GM19193 (cell line): ENCODE data around the gene AGR2.

ENCODE experiments used
- POLR2A ChIP-seq: IDR thresholded peaks from 4 replicates; pipeline ENCODE4 v1.6.1; 2011; ENCODE audit not compliant: insufficient read depth, insufficient read length; ENCODE audit errors: extremely low read depth

AGR2 gene

GRCh38 chr7:16758036-16758435, 46.8 kb downstream of the AGR2 start:
- TF ChIP-seq POLR2A = no peak

DNA sequence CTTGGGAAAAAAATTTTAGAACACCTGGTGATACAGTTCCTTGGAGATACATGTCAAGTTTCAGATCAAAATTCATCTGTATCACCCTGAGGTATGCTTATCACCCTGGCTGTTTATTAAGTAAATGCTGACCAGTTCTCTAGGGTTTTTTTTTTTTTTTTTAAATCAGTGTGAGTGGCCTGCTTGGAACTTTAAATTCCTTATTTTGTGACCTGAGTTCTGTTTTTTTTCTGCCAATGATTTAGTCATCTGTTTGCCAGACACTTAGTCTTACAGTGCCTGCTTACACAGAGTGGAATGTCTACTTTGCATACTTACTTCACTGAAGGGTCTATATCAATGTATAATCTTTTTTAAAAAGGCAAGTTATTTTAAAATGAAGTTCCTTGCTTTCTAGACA, 49.4 kb downstream of the AGR2 start:
- TF ChIP-seq POLR2A = no peak

DNA sequence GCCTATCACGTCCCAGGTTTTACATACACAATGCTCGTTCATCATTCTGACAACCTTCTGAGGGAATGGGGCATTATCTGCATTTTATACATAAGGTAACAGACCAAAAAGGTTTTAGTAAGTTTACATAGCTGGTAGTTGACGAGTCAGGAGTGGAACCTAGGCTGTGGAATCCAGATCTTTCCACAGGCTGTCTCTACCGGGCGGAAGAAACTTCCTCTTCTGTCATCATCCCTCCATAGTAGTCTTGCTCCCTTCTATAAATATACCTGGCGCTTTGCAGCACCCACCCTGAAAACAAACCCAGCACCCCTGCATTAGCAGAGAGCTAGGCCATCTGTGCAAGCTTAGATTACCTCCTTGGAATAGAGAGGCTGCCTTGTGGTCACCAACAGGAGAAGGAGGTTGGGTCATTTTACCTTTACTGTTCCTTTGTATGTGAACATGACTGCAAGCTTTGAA, 49.9 kb downstream of the AGR2 start:
- no peak for TF ChIP-seq POLR2A

DNA sequence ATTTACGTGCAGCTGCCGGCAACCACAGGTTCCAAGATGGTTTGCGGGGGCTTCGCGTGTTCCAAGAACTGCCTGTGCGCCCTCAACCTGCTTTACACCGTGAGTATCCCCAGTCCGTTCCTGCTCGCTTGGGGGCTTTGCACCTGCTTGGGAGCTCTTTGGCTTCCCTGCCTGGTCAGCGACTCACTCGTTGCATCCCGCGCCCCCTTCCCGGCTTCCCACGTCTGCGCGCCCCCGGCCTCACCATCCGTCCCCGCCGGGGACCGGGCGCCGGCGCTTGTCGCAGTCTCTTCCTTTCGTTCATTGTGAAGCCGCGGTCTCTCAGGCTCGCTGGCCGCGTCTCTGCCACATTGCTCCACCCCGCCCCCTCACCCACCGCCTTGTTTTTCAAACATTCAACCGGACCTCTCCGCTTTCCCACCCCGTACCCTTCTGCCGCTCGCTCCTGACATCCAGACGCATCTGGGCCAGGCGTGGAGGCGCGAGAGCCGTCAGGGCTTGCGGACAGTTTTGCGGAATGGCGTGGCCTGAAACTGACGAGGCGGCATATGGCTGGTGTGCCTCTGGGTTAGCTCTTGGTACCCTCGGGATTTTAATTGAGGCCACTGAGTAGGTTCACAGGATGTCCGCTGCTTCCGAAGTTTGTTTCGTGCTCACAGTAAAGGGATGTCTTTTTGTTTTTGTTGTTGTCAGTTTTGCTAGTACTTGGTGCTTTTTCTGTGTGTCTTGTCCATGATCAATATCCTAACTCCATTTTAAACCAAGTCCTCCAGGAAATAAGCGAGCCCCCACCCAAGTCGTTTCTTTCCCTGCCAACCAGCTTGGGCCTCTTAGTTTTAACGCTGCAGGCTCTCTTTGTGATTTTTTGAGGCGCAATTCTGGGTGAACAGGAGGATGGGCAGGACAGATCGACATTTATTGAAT, 50.6 kb downstream of the AGR2 start:
- TF ChIP-seq POLR2A = no peak

- no peak for TF ChIP-seq POLR2A
These were observed 51.5 kb downstream of the AGR2 start, which contains the start of gene TSPAN13 for GRCh38 chr7:16753102-16753931. TSPAN13 (plus strand) TSS chr7:16753755; CDS start chr7:16753968, 213 bp downstream.

DNA sequence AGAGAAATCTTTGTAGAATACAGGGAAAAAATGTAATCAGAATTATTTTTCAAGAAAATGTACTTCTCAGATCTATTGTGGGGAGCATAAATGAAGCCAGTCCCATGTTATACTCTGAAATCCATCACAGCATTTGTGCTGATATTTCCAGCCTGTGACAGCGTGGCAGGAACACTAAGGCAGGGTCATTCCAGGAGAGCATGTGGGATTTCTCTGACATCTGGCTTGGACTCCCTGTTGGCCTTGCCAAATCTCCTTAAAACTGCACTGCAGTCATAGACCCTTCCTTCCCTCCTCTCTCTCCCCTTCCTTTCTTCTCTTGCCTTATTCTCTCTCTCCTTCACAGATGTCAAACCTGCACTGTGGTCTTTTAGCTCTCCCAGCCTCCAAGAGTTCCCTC, 57.7 kb downstream of the AGR2 start:
- TF ChIP-seq POLR2A = no peak

DNA sequence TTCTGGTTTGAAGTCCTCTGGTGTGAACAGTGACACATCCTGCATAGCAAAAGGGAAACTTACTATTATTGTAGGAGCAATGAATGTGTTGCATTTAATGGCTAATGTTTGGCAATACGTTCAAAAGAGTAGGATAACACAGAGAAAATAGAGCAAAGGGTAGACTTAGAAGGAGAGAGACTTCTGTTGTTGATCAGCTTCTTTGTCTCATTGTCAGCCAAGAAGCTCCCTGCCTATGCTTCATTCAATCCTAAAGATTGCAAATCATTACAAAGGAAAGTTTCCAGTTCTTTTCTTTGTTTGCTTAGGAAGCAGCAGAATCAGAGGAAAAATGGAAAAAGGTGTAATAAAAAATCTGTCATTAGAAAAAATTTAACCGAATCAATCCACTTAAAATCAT, 59.2 kb downstream of the AGR2 start:
- TF ChIP-seq POLR2A = no peak

DNA sequence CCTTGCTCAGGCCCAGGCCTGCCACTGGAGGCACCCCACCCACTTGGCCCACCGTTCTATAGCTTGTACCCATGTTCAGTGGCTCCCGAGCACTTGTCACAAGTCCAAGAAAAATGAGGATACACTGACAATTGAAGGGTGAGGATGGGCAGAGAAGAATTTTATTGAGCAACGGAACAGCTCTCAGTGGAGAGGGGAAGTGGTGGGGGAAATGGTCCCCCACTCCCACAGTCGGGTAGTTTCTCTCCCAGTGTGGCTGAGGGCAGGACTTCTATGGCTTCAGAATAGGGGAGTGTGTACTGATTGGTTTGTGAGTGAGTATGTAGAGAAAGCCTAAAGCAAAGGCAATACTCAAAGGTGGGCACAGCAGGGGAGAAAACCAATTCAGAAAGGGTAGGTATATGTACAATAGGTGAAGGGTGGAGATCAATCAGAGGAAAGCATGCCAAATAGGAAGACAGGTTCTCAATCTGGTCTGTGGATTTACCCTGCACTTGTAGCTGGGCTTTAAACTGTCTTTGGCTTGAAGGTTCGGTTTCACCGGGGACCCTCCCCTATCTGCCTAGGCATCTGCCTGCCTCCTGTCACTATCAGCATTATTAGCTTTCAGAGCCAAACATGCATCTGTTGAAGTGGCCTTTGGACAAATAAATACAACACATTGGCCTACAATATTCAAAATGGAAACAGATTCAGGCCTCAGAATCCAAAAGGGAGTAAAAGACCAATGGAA, 60.1 kb downstream of the AGR2 start:
- TF ChIP-seq POLR2A = no peak

DNA sequence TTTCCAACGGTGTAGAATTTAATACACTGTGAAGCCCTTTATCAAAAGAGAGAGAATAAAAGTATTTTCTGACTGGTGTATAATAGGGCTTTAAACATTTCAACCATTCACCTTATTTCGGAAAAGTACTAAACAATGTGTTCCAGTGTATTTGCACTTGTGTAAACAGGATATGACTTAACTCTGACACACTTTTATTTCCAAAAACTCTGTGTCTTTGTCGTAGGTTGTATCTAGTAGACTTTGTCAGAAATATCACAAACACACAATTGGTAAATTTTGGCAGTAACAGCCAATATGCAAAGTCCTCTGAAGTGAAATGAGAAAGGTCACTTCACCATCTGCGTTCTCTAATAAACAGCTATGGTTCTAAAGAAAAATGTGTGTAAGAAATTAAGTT, 61.6 kb downstream of the AGR2 start:
- TF ChIP-seq POLR2A = no peak

DNA sequence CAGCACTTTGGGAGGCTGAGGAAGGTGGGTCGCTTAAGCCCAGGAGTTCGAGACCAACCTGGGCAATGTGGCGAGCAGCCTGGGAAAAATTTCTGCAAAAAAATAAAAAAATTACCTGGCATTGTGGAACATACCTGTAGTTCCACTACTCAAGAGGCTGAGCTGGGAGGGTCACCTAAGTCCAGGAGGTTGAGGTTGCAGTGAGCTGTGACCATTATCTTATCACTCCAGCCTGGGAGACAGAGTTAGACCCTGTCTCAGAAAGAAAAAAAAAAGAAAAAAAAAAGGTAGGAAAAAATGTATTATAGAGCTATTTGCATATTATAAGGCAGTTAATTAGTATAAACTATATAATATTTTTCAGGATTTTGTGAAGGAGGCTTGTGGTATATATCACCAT, 62.3 kb downstream of the AGR2 start:
- TF ChIP-seq POLR2A = no peak
